HCT116 (cell line): Measurements from ENCODE around the gene CCDC73. TPM values are rescaled to one million over a fixed set of nuclear protein-coding genes. Genes with fewer than 3 reads are reported as not detected.

Experiments
- ATAC-seq: fragments of 200-7000 bp; cut with Tn5 transposase; 2 replicates; pipeline ENCODE4 v1.9.1; 2020; ENCODE audit warnings: mild to moderate bottlenecking, moderate library complexity
- BruUV-seq: library from RNA; stranded (reverse); fragments of 400-500 nt; replicated peaks from 2 replicates; lab custom pipeline; 2021; lab: Mats Ljungman, UMichigan
- CTCF ChIA-PET: fragments of 300-600 bp; sonication (Branson Sonifier 250); formaldehyde crosslinking; loops from one replicate; lab custom pipeline; 2021; ENCODE audit warnings: antibody characterized with exemption; lab: Charles Lee
- POLR2A ChIA-PET: fragments of 300-600, 350-600 bp; sonication (Branson Sonifier 250); formaldehyde crosslinking; loops from one replicate; lab custom pipeline; 2021; ENCODE audit warnings: antibody characterized with exemption; lab: Charles Lee
- RAD21 ChIA-PET, 2 experiments: fragments of 300-600 bp; sonication (Branson Sonifier 250); formaldehyde crosslinking; loops; one replicate each; lab custom pipeline; 2023; ENCODE audit warnings: low total read pairs in 2 of 2; ENCODE audit not compliant: uncharacterized antibody in 2 of 2, unreplicated experiment in 2 of 2, low non-redundant PET in 1 of 2; lab: Charles Lee
- DNase-seq: peaks from one replicate; pipeline ENCODE4 v3.0.0-alpha.2; 2010; ENCODE audit warnings: low read depth, low spot score
- H2AFZ ChIP-seq: fragments of 200-600 bp; shearing (Covaris generic), sonication (generic); 2 replicates; pipeline ENCODE4 v1.6.1; 2017; ENCODE audit warnings: low read depth, mixed run types, mixed read lengths, antibody characterized with exemption, low read length; ENCODE audit not compliant: poor library complexity, severe bottlenecking
- H3K27ac ChIP-seq: 2 replicates; pipeline ENCODE4 v1.5.1; 2012; ENCODE audit warnings: low read depth, low read length
- H3K27me3 ChIP-seq: fragments of 200-600 bp; sonication (generic); 2 replicates; pipeline ENCODE4 v1.6.1; 2016; ENCODE audit warnings: mixed run types, low read length, mixed read lengths; ENCODE audit not compliant: insufficient read depth
- H3K36me3 ChIP-seq, 2 experiments: fragments of 200-500 bp in 1 of 2; fragments of 200-600 bp in 1 of 2; sonication (Bioruptor generic) in 1 of 2; sonication (generic) in 1 of 2; 2 replicates each; pipeline versions ENCODE4 v1.5.1 to v1.6.1; 2014 to 2016; ENCODE audit warnings: low read length in 2 of 2, inconsistent platforms in 1 of 2, mixed read lengths in 1 of 2, mixed run types in 1 of 2; ENCODE audit not compliant: insufficient read depth in 2 of 2, control insufficient read depth in 1 of 2
- H3K4me1 ChIP-seq, 2 experiments: fragments of 200-600 bp in 1 of 2; sonication (generic) in 1 of 2; 2 replicates each; pipeline versions ENCODE4 v1.5.1 to v1.6.1; 2012 to 2017; ENCODE audit warnings: low read length in 2 of 2, inconsistent platforms in 1 of 2, mild to moderate bottlenecking in 1 of 2, mixed read lengths in 1 of 2, mixed run types in 1 of 2, moderate library complexity in 1 of 2; ENCODE audit not compliant: insufficient read depth in 2 of 2, control insufficient read depth in 1 of 2
- H3K4me2 ChIP-seq: fragments of 200-600 bp; sonication (generic); 2 replicates; pipeline ENCODE4 v1.6.1; 2017; ENCODE audit warnings: mixed run types, low read length, mixed read lengths
- H3K4me3 ChIP-seq, 2 experiments: fragments of 200-600 bp in 1 of 2; sonication (generic) in 1 of 2; replicated peaks in 1 of 2; 2 replicates each; pipeline ENCODE4 v1.5.1; 2011 to 2016; ENCODE audit warnings: low read length in 2 of 2, control low read depth in 1 of 2, low read depth in 1 of 2, mild to moderate bottlenecking in 1 of 2, mixed read lengths in 1 of 2, mixed run types in 1 of 2
- H3K79me2 ChIP-seq: fragments of 200-600 bp; sonication (generic); 2 replicates; pipeline ENCODE4 v1.6.1; 2017; ENCODE audit warnings: mild to moderate bottlenecking, mixed run types, low read length, moderate library complexity, mixed read lengths; ENCODE audit not compliant: insufficient read depth
- H3K9ac ChIP-seq: fragments of 200-600 bp; sonication (generic); 2 replicates; pipeline ENCODE4 v1.6.1; 2016; ENCODE audit warnings: low read length, mixed read lengths
- H3K9me2 ChIP-seq: fragments of 200-600 bp; sonication (generic), shearing (Covaris generic); 2 replicates; pipeline ENCODE4 v1.6.1; 2017; ENCODE audit warnings: mixed run types, mild to moderate bottlenecking, moderate library complexity; ENCODE audit not compliant: insufficient read depth
- H3K9me3 ChIP-seq, 2 experiments: fragments of 200-500 bp in 1 of 2; fragments of 200-600 bp in 1 of 2; sonication (Bioruptor generic) in 1 of 2; sonication (generic) in 1 of 2; 2 replicates each; pipeline ENCODE4 v1.6.1; 2014 to 2017; ENCODE audit warnings: low read length in 2 of 2, mixed read lengths in 2 of 2, inconsistent platforms in 1 of 2, low read depth in 1 of 2, mild to moderate bottlenecking in 1 of 2, mixed run types in 1 of 2, moderate library complexity in 1 of 2; ENCODE audit not compliant: control insufficient read depth in 1 of 2, insufficient read depth in 1 of 2
- H4K20me1 ChIP-seq: fragments of 200-600 bp; sonication (generic), shearing (Covaris generic); 2 replicates; pipeline ENCODE4 v1.6.1; 2017; ENCODE audit warnings: mixed run types, mild to moderate bottlenecking, moderate library complexity; ENCODE audit not compliant: insufficient read depth
- CBX3 ChIP-seq: IDR thresholded peaks from 2 replicates; pipeline ENCODE4 v1.6.1; 2012; ENCODE audit warnings: low read depth
- ELF1 ChIP-seq: IDR thresholded peaks from 2 replicates; pipeline ENCODE4 v1.6.1; 2012; ENCODE audit warnings: low read depth, borderline replicate concordance
- EZH2 ChIP-seq: fragments of 200-600 bp; sonication (generic); IDR thresholded peaks from 2 replicates; pipeline ENCODE4 v1.6.1; 2017; ENCODE audit warnings: antibody characterized with exemption, mixed run types
- EZH2phosphoT487 ChIP-seq: fragments of 200-600 bp; IDR thresholded peaks from 2 replicates; pipeline ENCODE4 v1.6.1; 2018; ENCODE audit warnings: antibody characterized with exemption, borderline replicate concordance
- FOSL1 ChIP-seq: IDR thresholded peaks from 2 replicates; pipeline ENCODE4 v1.6.1; 2012; ENCODE audit warnings: low read depth
- JUND ChIP-seq: IDR thresholded peaks from 2 replicates; pipeline ENCODE4 v1.6.1; 2012
- POLR2A ChIP-seq: IDR thresholded peaks from 2 replicates; pipeline ENCODE4 v1.7.0; 2011; ENCODE audit warnings: borderline replicate concordance; ENCODE audit not compliant: insufficient read depth, insufficient read length; ENCODE audit errors: extremely low read depth
- SIN3A ChIP-seq: IDR thresholded peaks from 2 replicates; pipeline ENCODE4 v1.6.1; 2012; ENCODE audit warnings: low read depth
- SP1 ChIP-seq: IDR thresholded peaks from 2 replicates; pipeline ENCODE4 v1.6.1; 2012; ENCODE audit warnings: low read depth
- SRF ChIP-seq: IDR thresholded peaks from 2 replicates; pipeline ENCODE4 v1.6.1; 2012; ENCODE audit warnings: low read depth
- TCF7L2 ChIP-seq: IDR thresholded peaks from 2 replicates; pipeline ENCODE4 v1.7.0; 2011; ENCODE audit warnings: borderline replicate concordance, inconsistent platforms; ENCODE audit not compliant: insufficient read depth, insufficient read length; ENCODE audit errors: extremely low read depth
- YY1 ChIP-seq: IDR thresholded peaks from 2 replicates; pipeline ENCODE4 v1.6.1; 2011; ENCODE audit warnings: low read length, low read depth, moderate library complexity, mild to moderate bottlenecking; ENCODE audit not compliant: insufficient replicate concordance; ENCODE audit errors: extremely low read depth
- ZNF274 ChIP-seq: fragments of 200-500 bp; sonication (Bioruptor generic); IDR thresholded peaks from 2 replicates; pipeline ENCODE4 v1.6.1; 2014; ENCODE audit warnings: mild to moderate bottlenecking, low read depth, low read length, inconsistent platforms
- intact Hi-C: fragments of 100-400 bp; cut with micrococcal nuclease; formaldehyde crosslinking; loops from 2 replicates; pipeline ENCODE4 v1.10.0; 2022
- total RNA-seq: library from RNA; stranded (reverse); gene quantifications from one replicate; pipeline ENCODE4 v1.2.1, GENCODE V29; 2021; ENCODE audit not compliant: unreplicated experiment
- TF ChIP-seq, protein P1 (sequence below): IDR thresholded peaks from 2 replicates; pipeline ENCODE4 v1.6.1; 2012
- TF ChIP-seq, protein P2 (sequence below): IDR thresholded peaks from 2 replicates; pipeline ENCODE4 v1.6.1; 2011; ENCODE audit warnings: mild to moderate bottlenecking, low read length, moderate library complexity; ENCODE audit not compliant: insufficient replicate concordance; ENCODE audit errors: extremely low read depth
- TF ChIP-seq, protein P3 (sequence below): IDR thresholded peaks from 2 replicates; pipeline ENCODE4 v1.6.1; 2012

The CCDC73 gene
- total RNA-seq, 1 experiment from 2014 or later: not detected

DNA sequence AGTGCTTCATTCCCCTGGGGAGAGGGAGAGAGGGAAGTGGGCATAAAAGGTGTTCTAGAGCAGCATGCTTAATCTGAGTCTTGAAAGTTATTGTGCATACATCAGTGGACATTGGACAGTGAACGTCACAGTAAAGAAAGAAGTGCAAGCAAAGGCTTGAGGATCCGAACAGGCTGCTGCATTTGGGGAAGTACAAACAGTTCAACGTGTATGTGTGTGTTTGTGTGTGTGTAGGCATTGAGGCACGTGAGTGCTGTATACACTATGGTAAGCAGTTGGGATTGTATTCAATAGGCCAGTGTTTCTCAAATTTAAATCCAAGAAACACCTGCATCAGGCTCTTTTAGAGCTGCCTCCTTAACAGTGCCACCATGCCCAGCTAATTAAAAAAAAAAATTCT is 221.2 kb downstream of the CCDC73 start (continued):
- TF ChIP-seq SIN3A (no peak), POLR2A (no peak), SRF (no peak), ELF1 (no peak), EZH2phosphoT487 (no peak), YY1 (no peak), TCF7L2 (no peak), SP1 (no peak), FOSL1 (no peak)
- TF ChIP-seq, protein P1, sequence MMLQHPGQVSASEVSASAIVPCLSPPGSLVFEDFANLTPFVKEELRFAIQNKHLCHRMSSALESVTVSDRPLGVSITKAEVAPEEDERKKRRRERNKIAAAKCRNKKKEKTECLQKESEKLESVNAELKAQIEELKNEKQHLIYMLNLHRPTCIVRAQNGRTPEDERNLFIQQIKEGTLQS: no peak
- TF ChIP-seq, protein P2, sequence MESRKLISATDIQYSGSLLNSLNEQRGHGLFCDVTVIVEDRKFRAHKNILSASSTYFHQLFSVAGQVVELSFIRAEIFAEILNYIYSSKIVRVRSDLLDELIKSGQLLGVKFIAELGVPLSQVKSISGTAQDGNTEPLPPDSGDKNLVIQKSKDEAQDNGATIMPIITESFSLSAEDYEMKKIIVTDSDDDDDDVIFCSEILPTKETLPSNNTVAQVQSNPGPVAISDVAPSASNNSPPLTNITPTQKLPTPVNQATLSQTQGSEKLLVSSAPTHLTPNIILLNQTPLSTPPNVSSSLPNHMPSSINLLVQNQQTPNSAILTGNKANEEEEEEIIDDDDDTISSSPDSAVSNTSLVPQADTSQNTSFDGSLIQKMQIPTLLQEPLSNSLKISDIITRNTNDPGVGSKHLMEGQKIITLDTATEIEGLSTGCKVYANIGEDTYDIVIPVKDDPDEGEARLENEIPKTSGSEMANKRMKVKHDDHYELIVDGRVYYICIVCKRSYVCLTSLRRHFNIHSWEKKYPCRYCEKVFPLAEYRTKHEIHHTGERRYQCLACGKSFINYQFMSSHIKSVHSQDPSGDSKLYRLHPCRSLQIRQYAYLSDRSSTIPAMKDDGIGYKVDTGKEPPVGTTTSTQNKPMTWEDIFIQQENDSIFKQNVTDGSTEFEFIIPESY: no peak
- TF ChIP-seq, protein P3, sequence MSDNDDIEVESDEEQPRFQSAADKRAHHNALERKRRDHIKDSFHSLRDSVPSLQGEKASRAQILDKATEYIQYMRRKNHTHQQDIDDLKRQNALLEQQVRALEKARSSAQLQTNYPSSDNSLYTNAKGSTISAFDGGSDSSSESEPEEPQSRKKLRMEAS: no peak

DNA sequence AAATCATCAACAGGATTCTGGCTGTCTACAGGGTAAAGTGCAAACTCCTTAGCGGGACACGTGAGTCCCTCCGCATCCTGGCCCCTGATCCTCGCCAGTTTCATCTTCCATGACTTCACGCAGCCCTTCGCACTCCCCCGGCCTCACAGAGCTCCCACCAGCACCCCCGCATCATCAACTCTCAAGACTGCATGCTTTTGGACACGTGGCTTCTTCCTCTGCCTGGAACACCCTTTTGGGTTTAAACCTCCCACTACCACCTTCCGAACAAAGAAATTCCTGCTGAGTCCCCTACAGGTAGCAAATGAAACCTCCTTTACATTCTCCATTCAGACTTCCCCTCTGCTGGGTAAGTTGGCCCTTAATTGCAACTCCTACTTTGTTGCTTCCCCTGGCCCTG is 223.4 kb downstream of the CCDC73 start:
- Histone ChIP-seq H3K9me2 (no peaks in the 10 kb centered on the region), H3K27me3 (peaks cover 5% of the 10 kb centered on the region; the same call in 1 of the 2 replicates), H3K9me3 (no peaks in the 10 kb centered on the region), H3K27ac (no peak overlapping the region), H4K20me1 (no peaks in the 10 kb centered on the region), H3K4me3 (no peak overlapping the region), H3K36me3 (no peaks in the 10 kb centered on the region), H3K4me1 (no peaks in the 10 kb centered on the region), H3K9ac (no peak overlapping the region), H2AFZ (no peak overlapping the region), H3K4me2 (no peak overlapping the region), H3K79me2 (no peaks in the 10 kb centered on the region)
- BruUV-seq: no TSS peak
- DNase-seq: no peak
- ChIA-PET POLR2A (no interaction called here), CTCF (no interaction called here), RAD21 (no interaction called here)
- no peak for ATAC-seq
- intact Hi-C loops: no loop called here
- TF ChIP-seq CBX3: no peak
- TF ChIP-seq POLR2A: no peak
- TF ChIP-seq SRF: no peak
- TF ChIP-seq, protein P2: no peak
- no peak for TF ChIP-seq JUND
- no peak for TF ChIP-seq ELF1
- no peak for TF ChIP-seq EZH2
- no peak for TF ChIP-seq FOSL1
- no peak for TF ChIP-seq YY1
- no peak for TF ChIP-seq EZH2phosphoT487
- TF ChIP-seq ZNF274: no peak
